Psoas muscle (tissue), 8 donors: ENCODE results near the gene CNN2. TPM values are rescaled to one million over a fixed set of nuclear protein-coding genes. Genes with fewer than 3 reads are reported as not detected.

Experiments used
- ATAC-seq, 4 donors: fragments of 200-7000 bp; cut with Tn5 transposase; one replicate each; pipeline ENCODE4 v1.9.1; 2020; ENCODE audit warnings: moderate library complexity in 3 of 4, mild to moderate bottlenecking in 2 of 4
- DNase-seq, 2 donors: peaks; one replicate each; pipeline ENCODE4 v3.0.0-alpha.2; 2020
- H3K27ac ChIP-seq: fragments of 200-600 bp; one replicate; pipeline ENCODE4 v1.8.0; 2022
- H3K27me3 ChIP-seq, 3 donors: fragments of 200-600 bp in 1 of 3; one replicate each; pipeline versions ENCODE4 v1.6.1 to v1.8.0; 2013 to 2022; ENCODE audit warnings: low read length in 2 of 3, mild to moderate bottlenecking in 2 of 3, moderate library complexity in 1 of 3; ENCODE audit not compliant: insufficient read depth in 3 of 3
- H3K36me3 ChIP-seq, 2 donors: fragments of 200-600 bp in 1 of 2; one replicate each; pipeline versions ENCODE4 v1.6.1 to v1.8.0; 2013 to 2022; ENCODE audit warnings: low read depth in 1 of 2, mild to moderate bottlenecking in 1 of 2, moderate library complexity in 1 of 2; ENCODE audit not compliant: insufficient read depth in 1 of 2
- H3K4me1 ChIP-seq: fragments of 200-600 bp; one replicate; pipeline ENCODE4 v1.8.0; 2022
- H3K4me3 ChIP-seq: fragments of 200-600 bp; one replicate; pipeline ENCODE4 v1.8.0; 2022; ENCODE audit warnings: mild to moderate bottlenecking
- H3K9me3 ChIP-seq: fragments of 200-600 bp; one replicate; pipeline ENCODE4 v1.8.0; 2022
- WGBS, 3 donors: extraction: QIAGEN DNeasy Blood & Tissue Kit; methylation state at CpG; one replicate each; pipeline versions ENCODE4 v1.1.6 to v1.1.7; 2013; 5-methylcytosine and 5-hydroxymethylcytosine counted together
- intact Hi-C, 2 donors: fragments of 100-400 bp; cut with DNase I; formaldehyde crosslinking; loops; one replicate each; pipeline versions ENCODE4 v1.11.0 to v1.14.2; 2022
- polyA plus RNA-seq, 3 donors: library from polyadenylated mRNA; stranded (reverse); fragments of 200-250 nt; gene quantifications; one replicate each; pipeline ENCODE4 v1.2.3, GENCODE V29; 2013
- total RNA-seq, 4 donors: library from RNA; stranded (reverse); fragmentation: NEBNext Ultra II Directional in 2 of 4; extraction: Animal tissue kit (Norgen Biotek cat#: 25700) in 2 of 4; gene quantifications; one replicate each; pipeline versions ENCODE4 v1.2.1 to v1.2.4, GENCODE V29; 2021 to 2023
- TF ChIP-seq, protein P1 (sequence below): fragments of 200-600 bp; IDR thresholded peaks from one replicate; pipeline ENCODE4 v1.8.0; 2022; ENCODE audit warnings: antibody characterized with exemption
- donor health status: healthy with polysubstance abuse.
- donor health status: DM: no; HTN: no; CAD: no; lungs with moderate emphysema.
- donor health status: Bipolar disorder and iron deficiency.
- donor health status: healthy.
- donor health status: DM: yes; HTN: yes; CAD: no.
- donor health status: DM: no; HTN: no; CAD: no.
- donor health status: DM: no; HTN: no; CAD: no.
- donor health status: DM: yes; HTN: yes; CAD: no.

Gene CNN2
- total and polyA plus RNA-seq, 7 donors, result 1.7 to 9.5 (median 6.3) TPM

DNA sequence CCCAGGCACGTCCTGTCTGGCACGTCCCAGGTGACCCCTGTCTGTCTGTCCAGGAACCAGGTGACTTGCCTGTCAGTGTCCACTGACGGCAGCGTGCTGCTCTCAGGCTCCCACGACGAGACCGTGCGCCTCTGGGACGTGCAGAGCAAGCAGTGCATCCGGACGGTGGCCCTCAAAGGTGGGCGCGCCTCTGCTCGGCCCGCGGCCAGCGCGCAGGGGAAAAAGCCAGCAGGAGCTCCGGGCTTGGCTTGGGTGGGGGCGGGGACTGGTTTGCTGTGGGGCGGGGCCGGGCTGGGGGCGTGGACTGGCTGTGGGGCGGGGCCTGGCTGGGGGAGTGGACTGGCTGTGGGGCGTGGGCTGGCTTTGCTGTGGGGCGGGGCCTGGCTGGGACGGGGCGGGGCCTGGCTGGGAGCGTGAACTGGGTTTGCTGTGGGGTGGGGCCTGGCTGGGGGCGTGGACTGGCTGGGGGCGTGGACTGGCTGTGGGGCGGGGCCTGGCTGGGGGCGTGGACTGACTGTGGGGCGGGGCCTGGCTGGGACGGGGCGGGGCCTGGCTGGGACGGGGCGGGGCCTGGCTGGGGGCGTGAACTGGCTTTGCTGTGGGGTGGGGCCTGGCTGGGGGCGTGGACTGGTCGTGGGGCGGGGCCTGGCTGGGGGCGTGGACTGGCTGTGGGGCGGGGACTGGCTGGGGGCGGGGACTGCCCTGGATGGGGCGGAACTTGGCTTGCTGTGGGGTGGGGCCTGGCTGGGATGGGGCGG lies 35.1 kb upstream of the CNN2 start:
- ATAC-seq, result peak; percentile 37 to 84 (median 72)
- peak; percentile 57 to 87 for DNase-seq
- Histone ChIP-seq H3K4me3 (no peak overlapping the region), H3K4me1 (no peaks in the 10 kb centered on the region), H3K36me3 (peaks cover 3 to 54% of the 10 kb centered on the region in 2 donors), H3K27ac (no peak overlapping the region), H3K27me3 (peaks cover 0 to 10% (median 0%) of the 10 kb centered on the region in 3 donors), H3K9me3 (no peaks in the 10 kb centered on the region)
- TF ChIP-seq, protein P1, sequence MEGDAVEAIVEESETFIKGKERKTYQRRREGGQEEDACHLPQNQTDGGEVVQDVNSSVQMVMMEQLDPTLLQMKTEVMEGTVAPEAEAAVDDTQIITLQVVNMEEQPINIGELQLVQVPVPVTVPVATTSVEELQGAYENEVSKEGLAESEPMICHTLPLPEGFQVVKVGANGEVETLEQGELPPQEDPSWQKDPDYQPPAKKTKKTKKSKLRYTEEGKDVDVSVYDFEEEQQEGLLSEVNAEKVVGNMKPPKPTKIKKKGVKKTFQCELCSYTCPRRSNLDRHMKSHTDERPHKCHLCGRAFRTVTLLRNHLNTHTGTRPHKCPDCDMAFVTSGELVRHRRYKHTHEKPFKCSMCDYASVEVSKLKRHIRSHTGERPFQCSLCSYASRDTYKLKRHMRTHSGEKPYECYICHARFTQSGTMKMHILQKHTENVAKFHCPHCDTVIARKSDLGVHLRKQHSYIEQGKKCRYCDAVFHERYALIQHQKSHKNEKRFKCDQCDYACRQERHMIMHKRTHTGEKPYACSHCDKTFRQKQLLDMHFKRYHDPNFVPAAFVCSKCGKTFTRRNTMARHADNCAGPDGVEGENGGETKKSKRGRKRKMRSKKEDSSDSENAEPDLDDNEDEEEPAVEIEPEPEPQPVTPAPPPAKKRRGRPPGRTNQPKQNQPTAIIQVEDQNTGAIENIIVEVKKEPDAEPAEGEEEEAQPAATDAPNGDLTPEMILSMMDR, result no peak
- intact Hi-C loops, result no loop called here
- 85 to 90% (median 90%) methylated on average over 22 to 43 of the region's 47 CpGs for WGBS, 3 donors

DNA sequence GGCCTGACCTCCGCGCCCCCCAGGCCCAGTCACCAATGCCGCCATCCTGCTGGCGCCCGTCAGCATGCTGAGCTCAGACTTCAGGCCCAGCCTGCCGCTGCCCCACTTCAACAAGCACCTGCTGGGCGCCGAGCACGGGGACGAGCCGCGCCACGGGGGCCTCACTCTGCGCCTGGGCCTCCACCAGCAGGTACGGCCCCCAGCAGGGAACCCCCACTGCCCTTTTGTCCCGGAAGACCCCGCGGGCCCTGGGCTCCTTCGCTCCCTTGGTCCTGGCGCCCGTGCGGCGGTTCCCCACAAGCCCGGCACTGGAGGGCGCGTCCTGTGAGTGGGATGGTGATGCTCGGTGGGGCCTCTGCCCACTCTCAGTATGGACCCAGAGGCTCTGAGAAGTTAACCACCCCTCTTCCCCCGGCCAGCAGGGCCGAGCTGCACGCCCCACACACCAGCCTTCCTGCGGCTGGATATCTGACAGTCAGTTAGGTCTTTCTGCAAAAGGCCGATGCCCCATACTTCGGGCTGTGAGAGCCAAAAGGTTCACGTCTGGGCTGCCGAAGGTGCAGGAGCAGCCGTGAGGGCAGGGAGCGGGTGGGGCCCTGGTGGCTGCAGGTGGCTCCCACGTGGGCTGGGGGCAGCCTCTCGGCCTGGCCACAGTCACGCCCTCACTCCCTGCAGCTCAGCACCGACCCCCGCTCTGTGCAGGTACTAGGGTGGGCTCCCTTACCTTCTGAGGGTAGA lies 34.3 kb upstream of the CNN2 start:
- WGBS, 3 donors, result 92 to 95% (median 93%) methylated on average over 33 to 42 of the region's 42 CpGs
- ATAC-seq (no peak), DNase-seq (no peak)
- Histone ChIP-seq H3K36me3 (peaks cover 3 to 47% of the 10 kb centered on the region in 2 donors), H3K4me1 (no peaks in the 10 kb centered on the region), H3K4me3 (no peak overlapping the region), H3K9me3 (no peaks in the 10 kb centered on the region), H3K27ac (no peak overlapping the region), H3K27me3 (peaks cover 0 to 18% (median 0%) of the 10 kb centered on the region in 3 donors)
- TF ChIP-seq, protein P1, result no peak
- intact Hi-C loops, result no loop called here

DNA sequence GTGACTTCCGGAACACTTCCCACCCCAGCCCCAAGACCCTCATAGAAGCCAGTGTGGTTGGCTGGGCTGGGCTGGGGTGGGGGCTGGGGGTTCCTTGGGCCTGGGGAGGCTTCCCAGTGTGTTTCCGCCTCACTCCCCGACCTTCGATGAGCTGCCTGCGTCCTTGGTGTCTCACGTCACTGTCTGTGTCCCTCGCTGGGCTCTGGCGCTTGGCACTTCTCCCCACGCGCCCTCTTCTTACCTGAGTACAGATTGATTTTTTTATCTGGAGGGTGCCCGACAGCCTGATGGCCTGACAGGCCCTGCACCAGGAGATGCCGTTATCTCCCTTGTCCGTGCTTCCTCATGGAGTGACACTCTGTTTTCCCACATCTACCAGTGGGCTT lies 33.7 kb upstream of the CNN2 start:
- WGBS, 3 donors, result 91 to 95% (median 95%) methylated on average over 13 of the region's 13 CpGs

DNA sequence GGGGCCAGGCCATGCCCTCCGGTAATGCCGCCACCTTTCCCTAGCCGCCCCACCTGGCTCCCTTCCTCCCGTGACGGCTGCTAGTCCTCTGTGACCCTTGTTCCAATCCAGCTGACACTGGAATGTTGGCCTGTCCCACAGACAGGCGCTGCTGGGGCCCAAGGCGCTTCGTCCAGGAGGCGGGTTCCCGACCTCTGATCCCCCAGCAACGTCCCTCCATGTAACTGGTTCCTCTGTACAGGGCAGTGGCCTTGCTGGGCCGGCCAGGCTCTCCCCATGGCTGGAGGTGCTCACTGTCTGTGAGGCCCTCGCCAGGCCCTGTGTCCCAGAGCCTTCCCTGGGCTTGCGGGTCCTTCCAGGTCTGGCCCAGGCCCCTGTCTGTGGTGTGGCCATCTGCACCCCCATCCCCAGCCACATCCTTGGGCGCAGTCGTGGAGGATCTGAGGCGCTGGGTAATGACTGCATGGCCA lies 33.0 kb upstream of the CNN2 start:
- TF ChIP-seq, protein P1, result no peak
- ATAC-seq, result no peak
- Histone ChIP-seq H3K27me3 (peaks cover 0 to 29% (median 3%) of the 10 kb centered on the region in 3 donors), H3K36me3 (peaks cover 3 to 37% of the 10 kb centered on the region in 2 donors), H3K4me1 (no peaks in the 10 kb centered on the region), H3K4me3 (no peak overlapping the region), H3K27ac (no peak overlapping the region), H3K9me3 (no peaks in the 10 kb centered on the region)
- peak in 1 of 2 donors; percentile 55 for DNase-seq
- intact Hi-C loops, result no loop called here
- 77 to 81% (median 80%) methylated on average over 16 to 17 of the region's 17 CpGs for WGBS, 3 donors

More for the DNA sequence above, 33.7 kb upstream of the CNN2 start:
- peaks cover 3 to 41% of the 10 kb centered on the region in 2 donors for H3K36me3 ChIP-seq
- H3K9me3 ChIP-seq, result no peaks in the 10 kb centered on the region
- ATAC-seq (no peak), DNase-seq (no peak)
- no peaks in the 10 kb centered on the region for H3K4me1 ChIP-seq
- H3K4me3 ChIP-seq, result no peak overlapping the region
- peaks cover 0 to 22% (median 2%) of the 10 kb centered on the region in 3 donors for H3K27me3 ChIP-seq
- TF ChIP-seq, protein P1, result no peak
- H3K27ac ChIP-seq, result no peak overlapping the region
- intact Hi-C loops, result no loop called here
